ENCODE data around the gene MED4.
A peak's percentile ranks its signal among the peaks of the same experiment; 100 is the strongest.

The MED4 gene, protein sequence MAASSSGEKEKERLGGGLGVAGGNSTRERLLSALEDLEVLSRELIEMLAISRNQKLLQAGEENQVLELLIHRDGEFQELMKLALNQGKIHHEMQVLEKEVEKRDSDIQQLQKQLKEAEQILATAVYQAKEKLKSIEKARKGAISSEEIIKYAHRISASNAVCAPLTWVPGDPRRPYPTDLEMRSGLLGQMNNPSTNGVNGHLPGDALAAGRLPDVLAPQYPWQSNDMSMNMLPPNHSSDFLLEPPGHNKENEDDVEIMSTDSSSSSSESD

GRCh38 chr13:48094781-48095502, at the start of gene MED4:
TSS of gene MED4 (minus strand) at chr13:48095104. CDS start at chr13:48095078, 26 bp downstream.
- DNase-seq = peak; percentile 84

DNA sequence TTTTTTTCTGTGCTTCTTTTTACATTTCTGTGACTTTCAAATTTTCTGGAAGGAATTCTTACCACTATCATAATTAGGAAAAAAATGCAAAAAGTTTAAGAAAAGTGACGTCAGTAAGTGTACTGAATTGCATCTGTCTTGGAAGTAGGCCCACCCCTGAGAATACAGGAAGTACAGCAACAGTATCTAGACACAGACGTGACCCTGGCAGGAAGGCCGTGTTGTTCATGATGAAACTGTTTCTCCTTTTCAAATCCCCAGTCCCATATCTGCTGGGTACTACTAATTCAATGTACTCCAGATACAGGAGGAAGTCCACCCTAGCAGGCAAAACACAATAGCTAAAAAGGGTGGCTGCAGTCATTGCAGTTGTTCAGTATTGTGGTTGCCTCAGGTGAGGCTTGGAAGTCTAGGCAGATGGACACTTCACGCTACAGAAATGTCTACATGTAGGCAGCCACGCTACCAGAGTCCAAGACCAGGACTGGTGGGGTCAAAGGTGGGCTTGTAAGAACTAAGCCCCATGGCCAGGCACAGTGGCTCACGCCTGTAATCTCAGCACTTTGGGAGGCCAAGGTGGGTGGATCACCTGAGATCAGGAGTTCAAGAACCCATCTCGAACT, 49.6 kb upstream of the MED4 start:
- DNase-seq = no peak

- DNase-seq = no peak
Observed at GRCh38 chr13:48142436-48142835, 47.5 kb upstream of the MED4 start.

- no peak for DNase-seq
Observed at GRCh38 chr13:48138270-48138669, 43.4 kb upstream of the MED4 start.

DNA sequence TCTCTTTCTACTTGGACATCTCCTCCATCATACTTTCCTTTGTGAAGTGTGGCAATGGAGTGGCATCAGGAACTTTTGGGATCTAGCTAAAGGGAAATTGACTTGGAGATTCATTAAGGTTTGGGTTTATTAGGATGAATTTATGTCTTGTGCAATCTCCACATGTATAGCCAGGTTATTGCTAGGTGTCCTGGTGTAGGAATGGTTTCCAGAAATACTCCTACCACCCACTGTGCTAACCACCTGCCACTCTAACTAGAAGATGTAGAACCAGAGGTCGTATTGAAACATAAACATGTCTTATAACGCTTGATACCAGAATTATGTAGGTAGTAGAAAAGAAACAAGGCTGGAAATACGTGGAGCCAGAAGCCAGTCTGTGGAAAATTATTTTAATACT, 38.1 kb upstream of the MED4 start:
- no peak for DNase-seq

DNA sequence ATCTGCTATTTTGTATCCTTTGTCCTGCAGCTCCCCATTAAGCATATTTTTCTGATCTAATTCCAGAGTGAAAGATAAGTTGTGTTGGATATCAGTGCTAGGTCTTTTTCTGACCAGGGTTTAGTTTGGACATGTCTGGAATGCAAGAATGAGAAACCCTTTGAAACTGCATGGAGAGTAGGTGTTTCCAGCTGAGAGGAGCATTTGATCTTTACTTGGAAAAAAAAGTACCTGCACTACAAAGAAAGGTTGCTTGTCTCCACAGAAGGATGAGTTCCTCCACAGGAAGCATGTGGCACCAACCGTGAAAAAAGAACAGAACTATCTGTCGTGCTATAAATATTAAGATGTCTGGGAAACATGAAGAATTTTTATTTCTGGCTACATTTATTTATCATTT, 36.6 kb upstream of the MED4 start:
- DNase-seq = no peak

GRCh38 chr13:48126944-48127830, 32.3 kb upstream of the MED4 start:
- DNase-seq = peak; percentile 38

GRCh38 chr13:48125794-48126228, 30.9 kb upstream of the MED4 start:
- DNase-seq = no peak

GRCh38 chr13:48123812-48124211, 28.9 kb upstream of the MED4 start:
- no peak for DNase-seq

- no peak for DNase-seq
Observed at GRCh38 chr13:48121733-48122132, 26.8 kb upstream of the MED4 start.

GRCh38 chr13:48120241-48120640, 25.3 kb upstream of the MED4 start:
- DNase-seq = no peak

- DNase-seq = no peak
Observed at GRCh38 chr13:48118030-48118429, 23.1 kb upstream of the MED4 start.

DNA sequence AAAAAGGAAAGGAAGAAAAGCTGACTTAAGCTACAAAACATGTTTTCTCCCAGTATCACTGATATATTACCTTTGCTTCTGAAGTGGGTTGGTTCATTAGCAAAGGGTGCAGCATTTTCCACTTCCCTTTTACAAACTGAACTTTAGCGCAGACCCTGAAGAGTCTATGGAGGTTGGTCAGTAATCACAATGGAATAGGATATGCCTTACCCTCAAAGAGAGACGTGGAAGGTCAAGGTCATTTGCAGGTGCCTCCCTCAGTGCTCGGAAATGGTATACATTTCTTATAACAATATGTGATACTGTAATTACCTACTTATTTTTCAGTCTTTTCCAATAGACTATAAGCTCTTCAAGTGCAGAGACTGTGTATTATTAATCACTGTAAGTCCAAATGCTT, 21.9 kb upstream of the MED4 start:
- no peak for DNase-seq

- no peak for DNase-seq
Observed at GRCh38 chr13:48113756-48114130, 18.8 kb upstream of the MED4 start.

- no peak for DNase-seq
Observed at GRCh38 chr13:48112896-48113755, 18.2 kb upstream of the MED4 start.

- no peak for DNase-seq
Observed at GRCh38 chr13:48110931-48111721, 16.2 kb upstream of the MED4 start.

DNA sequence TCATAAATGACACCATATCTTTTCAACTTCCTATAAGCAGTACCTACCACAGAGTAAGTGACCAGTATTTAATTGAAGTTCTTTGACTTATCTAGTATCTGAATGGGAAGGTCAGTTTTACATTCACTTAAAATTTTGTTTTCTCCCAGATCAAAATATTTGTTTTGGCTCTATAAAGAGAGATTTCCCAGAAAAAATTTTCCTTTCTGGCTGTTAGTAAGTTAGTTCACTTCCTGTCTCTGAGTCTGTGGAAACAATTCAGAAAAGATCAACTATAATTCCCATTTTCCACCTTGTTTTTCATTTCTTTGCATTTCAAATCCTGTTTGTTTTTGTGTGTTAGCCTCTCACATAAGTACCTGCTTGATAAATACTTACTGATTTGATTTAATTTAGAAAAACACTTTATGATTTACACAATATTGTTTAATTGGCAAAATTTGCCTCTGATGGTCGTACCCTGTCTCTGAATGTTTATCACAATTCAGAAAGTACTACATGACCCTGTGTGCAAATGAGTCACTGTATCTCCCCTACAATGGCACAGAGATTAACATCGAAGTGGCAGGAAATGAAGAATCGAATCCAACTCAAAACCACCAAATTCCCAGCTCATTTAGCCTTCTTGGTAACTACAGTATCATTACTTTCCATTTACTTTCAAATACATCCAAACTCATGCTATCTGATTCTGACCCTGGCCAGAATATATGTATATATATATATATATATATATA, 15.4 kb upstream of the MED4 start:
- DNase-seq = no peak

- DNase-seq = no peak
Observed at GRCh38 chr13:48108106-48108505, 13.2 kb upstream of the MED4 start.

- no peak for DNase-seq
Observed at GRCh38 chr13:48097793-48098192, 2.9 kb upstream of the MED4 start.

- DNase-seq = no peak
Observed at GRCh38 chr13:48096670-48097069, 1.8 kb upstream of the MED4 start.

- no peak for DNase-seq
Observed at GRCh38 chr13:48094404-48094780, 512 bp downstream of the MED4 start.

Measured in NCI-H1092 treated with DMSO at 0.1 percent for 48 hours (cell line).